SW 1271 (cell line): ENCODE measurements around the gene KANSL1L.

Source experiments
- DNase-seq, 2 experiments: peaks; one replicate each; lab custom pipeline; 2025; lab: John Stamatoyannopoulos, UW

The KANSL1L gene

DNA sequence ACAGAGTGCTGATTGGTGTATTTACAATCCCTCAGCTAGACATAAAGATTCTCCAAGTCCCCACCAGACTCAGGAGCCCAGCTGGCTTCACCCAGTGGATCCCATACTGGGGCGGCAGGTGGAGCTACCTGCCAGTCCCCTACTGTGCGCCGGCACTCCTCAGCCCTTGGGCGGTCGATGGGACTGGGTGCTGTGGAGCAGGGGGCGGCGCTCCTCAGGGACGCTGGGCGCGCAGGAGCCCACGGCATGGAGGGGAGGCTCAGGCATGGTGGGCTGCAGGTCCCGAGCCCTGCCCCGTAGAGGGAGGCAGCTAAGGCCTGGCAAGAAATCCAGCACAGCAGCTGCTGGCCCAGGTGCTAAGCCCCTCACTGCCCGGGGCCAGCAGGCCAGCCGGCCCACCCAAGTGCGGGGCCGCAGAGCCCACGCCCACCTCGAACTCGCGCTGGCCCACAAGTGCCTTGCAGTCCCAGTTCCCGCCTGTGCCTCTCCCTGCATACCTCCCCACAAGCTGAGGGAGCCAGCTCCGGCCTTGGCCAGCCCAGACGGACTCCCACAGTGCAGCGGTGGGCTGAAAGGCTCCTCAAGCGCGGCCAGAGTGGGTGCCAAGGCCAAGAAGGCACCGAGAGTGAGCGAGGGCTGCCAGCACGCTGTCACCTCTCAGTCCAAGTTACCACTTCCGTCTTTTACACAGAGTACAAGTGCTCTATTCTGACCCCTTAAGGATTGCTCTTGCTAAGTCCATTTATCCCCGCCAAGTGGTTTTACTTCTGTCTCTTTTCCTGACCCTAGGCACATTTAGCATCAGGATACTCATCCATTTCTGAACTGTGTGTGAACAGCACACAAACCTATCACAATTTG lies 170.5 kb downstream of the KANSL1L start:
- no peak for DNase-seq

GRCh38 chr2:209998596-209998995 lies 172.6 kb downstream of the KANSL1L start:
- DNase-seq: no peak

DNA sequence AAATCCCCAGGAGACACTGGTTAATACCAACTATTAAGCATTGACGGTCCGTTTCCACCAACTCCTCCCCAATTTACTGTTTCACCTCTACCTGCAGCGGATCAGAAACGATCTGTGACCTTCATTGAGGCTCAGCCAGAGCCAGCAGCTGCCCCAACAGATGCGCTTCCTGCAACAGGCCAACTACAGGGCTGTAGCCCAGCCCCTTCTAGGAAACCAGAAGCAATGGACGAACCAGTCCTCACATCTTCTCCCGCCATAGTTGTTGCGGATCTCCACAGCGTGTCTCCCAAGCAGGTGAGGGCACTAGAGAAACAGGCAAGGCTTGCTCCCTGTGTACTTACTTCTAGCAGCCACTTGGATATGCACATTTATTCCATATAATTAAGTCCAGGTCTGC lies 177.2 kb downstream of the KANSL1L start:
- DNase-seq: no peak

DNA sequence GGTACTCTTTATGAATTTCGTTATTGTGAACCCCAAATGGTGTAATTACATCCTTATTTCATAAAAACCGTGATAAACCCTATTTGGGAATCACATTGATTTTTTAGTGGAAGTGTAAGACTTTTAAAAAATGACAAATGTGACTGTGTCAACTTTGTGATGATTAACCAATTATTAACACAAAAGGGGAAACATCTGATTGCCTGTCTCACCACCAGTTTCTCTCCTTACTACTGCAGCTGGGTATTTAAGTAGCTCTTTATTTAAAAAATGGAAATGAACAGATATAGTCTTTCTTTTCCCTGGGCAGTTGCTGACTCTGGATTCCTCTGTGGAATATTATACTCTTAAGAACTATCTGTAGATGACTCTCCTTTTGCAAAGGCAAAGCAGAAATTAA lies 180.4 kb downstream of the KANSL1L start:
- no peak for DNase-seq

DNA sequence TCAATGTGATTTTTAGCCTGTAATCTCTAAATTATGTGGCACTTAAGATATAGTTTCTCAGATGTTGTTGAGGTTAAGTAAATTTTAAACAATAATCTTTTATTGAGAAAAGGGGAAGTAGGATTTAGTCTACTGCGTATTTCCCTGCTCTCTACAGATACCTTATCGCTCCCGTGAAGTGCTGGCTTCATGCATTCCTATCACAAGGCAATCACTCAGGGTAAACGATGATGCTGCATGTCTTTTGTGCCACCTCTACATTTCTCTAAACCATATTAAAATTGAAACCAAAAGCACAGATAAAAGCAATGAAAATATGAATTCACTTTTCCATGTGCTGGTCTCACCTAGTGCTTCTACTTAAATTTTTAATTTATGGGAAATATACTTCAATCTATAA lies 183.2 kb downstream of the KANSL1L start:
- DNase-seq: no peak

DNA sequence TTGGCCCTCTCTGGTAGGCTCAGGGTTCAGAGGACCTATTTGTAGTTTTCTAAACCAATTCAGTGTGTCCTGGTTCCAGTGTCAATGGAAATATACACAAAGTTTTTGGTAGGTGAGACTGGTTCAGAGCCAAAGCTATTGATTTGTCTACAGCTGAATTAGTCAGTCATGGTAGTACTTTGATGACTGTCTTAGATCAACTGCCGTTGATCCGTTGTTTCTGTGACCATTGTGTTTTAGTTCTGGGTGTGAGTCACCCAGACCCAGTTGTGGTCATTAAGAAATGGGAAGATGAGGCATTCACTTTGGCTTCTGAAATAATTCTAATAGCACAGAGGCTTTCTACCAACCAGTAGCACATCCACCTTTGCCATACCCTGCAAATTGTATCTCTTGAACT lies 184.8 kb downstream of the KANSL1L start:
- no peak for DNase-seq

- DNase-seq: no peak
Measured at GRCh38 chr2:209985874-209986273, 185.3 kb downstream of the KANSL1L start.

DNA sequence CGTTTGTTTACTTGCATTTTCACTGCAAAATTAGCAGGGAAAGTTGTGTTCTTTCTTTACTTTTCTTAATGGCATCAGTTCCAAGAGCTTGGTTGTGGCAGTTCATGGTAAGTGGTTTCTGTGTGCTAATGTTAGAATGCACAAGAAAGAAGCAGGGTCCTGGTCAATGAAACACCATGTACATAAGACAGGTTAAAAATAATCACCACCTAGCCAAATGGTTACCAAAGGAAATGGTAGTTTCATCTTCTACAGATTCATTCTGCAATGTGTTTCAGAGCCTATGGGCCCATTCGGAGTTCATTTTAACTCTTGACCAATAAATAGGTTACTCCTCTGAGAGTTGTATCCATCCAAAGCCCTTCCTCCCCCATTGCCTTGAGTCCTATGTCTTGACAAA lies 186.9 kb downstream of the KANSL1L start:
- no peak for DNase-seq

DNA sequence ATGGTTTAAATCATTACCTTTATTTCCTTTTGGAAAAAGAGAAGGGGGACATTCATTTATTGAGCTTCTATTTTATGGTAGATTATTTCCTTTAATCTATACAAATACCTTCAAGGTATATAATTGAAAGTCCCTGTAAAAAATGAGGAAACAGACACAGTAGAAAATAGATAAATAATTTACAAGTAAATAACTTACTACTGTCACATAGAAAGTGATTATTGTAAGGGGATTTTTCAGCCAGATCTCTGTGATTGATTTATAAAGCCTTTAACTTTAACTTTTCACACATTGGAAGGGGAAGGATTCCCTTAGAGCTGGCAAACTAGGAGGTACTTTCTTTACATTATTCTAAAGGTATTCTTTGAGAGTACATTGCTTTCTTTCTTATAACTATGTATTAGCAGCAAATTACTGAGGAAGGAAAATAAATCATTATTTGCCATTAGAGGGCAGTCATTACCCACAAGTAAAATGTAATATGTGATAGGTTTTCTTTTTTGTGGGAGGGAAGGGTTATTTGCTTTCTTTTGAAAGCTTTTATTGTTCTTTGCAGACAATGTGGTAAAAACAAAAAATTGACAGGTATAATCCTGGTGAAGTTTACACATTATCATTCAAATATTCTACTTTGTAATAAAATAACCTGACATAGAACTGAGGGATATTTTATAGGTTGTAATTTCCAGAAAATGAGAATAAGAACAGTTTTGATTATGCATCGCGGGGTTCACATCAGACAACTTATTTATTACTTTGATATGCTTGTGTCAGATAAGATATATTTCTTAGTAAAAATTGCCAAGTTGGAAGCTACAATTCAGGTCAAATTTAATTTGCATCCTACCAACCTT lies 193.6 kb downstream of the KANSL1L start:
- peak in 1 of 2 experiments; percentile 38 for DNase-seq

- no peak for DNase-seq
Measured at GRCh38 chr2:209976698-209977385, 194.4 kb downstream of the KANSL1L start.

GRCh38 chr2:209974576-209974975 lies 196.6 kb downstream of the KANSL1L start:
- no peak for DNase-seq

GRCh38 chr2:209973328-209973727 lies 197.9 kb downstream of the KANSL1L start:
- no peak for DNase-seq
